Subcutaneous adipose tissue (tissue), 4 donors: ENCODE results near the gene MINDY3. TPM values are rescaled to one million over a fixed set of nuclear protein-coding genes. Genes with fewer than 3 reads are reported as not detected.

Experiments
- total RNA-seq, 4 donors: library from RNA; depleted of rRNA; stranded (reverse); fragments of >200 nt; gene quantifications; one replicate each; pipeline ENCODE4 v1.1.0, GENCODE V29; 2016
- TF ChIP-seq, protein P1 (sequence below): fragments of 450-650 bp; IDR thresholded peaks from one replicate; pipeline ENCODE4 v1.5.1; 2016; ENCODE audit warnings: low read depth, mild to moderate bottlenecking, control low read depth, antibody characterized with exemption, moderate library complexity

Gene MINDY3
- total RNA-seq, 4 donors from 2014 or later = 27.9 to 40.4 (median 34.8) TPM

- TF ChIP-seq, protein P1, sequence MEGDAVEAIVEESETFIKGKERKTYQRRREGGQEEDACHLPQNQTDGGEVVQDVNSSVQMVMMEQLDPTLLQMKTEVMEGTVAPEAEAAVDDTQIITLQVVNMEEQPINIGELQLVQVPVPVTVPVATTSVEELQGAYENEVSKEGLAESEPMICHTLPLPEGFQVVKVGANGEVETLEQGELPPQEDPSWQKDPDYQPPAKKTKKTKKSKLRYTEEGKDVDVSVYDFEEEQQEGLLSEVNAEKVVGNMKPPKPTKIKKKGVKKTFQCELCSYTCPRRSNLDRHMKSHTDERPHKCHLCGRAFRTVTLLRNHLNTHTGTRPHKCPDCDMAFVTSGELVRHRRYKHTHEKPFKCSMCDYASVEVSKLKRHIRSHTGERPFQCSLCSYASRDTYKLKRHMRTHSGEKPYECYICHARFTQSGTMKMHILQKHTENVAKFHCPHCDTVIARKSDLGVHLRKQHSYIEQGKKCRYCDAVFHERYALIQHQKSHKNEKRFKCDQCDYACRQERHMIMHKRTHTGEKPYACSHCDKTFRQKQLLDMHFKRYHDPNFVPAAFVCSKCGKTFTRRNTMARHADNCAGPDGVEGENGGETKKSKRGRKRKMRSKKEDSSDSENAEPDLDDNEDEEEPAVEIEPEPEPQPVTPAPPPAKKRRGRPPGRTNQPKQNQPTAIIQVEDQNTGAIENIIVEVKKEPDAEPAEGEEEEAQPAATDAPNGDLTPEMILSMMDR = no peak
Measured at GRCh38 chr10:15795036-15795792, 65.1 kb downstream of the MINDY3 start.

DNA sequence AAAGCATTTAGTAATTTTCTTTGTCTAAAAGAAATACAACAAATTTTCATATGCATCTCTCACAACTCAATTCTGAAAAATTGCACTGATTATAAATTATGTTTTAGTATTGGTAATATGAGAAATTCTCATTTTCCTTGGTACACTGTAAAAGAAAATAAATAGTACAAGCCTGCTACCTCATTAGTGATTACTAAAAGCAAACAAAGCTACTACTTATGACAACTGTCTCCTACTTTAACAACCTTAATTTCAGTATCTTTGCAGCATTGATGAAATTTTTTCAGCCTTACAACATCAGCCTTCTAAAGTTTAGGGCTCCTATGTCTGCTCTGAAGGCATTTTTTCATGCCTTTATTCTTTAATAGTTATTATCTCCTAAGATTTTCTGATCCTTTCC, 65.7 kb downstream of the MINDY3 start:
- TF ChIP-seq, protein P1 = no peak

GRCh38 chr10:15793664-15794063, 66.6 kb downstream of the MINDY3 start:
- TF ChIP-seq, protein P1 = no peak

DNA sequence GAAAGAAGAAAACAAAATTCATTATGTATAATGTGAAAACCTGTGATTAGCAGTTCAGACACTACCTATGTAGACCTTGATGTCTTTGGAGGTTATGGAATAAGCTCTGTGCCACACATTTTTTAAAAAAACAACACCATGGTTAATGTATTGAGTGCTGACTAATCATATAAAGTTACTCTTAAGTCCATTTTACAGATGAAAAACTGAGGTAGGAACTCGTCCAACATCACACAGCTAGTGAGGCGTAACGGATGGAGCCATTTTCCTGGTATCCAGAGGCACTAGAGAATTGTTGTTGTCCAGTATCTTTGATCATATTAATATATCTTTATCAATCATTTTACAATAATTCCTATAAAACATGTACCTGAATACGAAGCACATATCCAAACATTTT, 67.5 kb downstream of the MINDY3 start:
- TF ChIP-seq, protein P1 = no peak

GRCh38 chr10:15791816-15792524, 68.3 kb downstream of the MINDY3 start:
- TF ChIP-seq, protein P1 = no peak

- TF ChIP-seq, protein P1 = no peak
Measured at GRCh38 chr10:15789793-15790525, 70.3 kb downstream of the MINDY3 start.

DNA sequence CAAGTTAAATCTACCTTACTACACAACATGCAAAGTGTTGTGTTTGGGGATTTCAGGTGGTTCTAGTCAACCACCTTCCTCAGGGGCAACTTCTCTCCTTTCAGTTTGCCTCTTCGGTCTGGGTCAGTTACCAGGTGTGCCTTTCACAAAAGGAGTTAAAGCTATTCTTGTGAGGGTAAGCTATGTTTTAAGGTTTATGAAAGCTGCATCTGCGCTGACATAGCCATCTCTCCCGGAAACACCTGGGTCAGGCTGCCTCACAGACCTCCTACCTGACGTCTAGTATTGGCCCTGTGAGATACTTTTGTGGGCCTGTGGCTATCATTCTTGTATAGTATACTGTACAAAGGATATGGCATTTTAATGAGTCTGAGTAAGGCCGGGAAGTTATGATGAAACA, 72.9 kb downstream of the MINDY3 start:
- TF ChIP-seq, protein P1 = no peak
